PC-3 (cell line): Measurements from ENCODE around the gene CYS1. TPM values are rescaled to one million over a fixed set of nuclear protein-coding genes. Genes with fewer than 3 reads are reported as not detected.

Experiments
- ATAC-seq: fragments of 200-7000 bp; cut with Tn5 transposase; 2 replicates; pipeline ENCODE4 v1.9.1; 2020; ENCODE audit warnings: mild to moderate bottlenecking, moderate library complexity
- Bru-seq: library from RNA; stranded (reverse); fragments of 400-500 nt; gene quantifications from one replicate; lab custom pipeline; 2021; lab: Mats Ljungman, UMichigan
- BruChase-seq, 2 experiments: library from RNA; stranded (reverse); fragments of 400-500 nt; gene quantifications; one replicate each; lab custom pipeline; 2021; lab: Mats Ljungman, UMichigan
- BruUV-seq: library from RNA; stranded (reverse); fragments of 400-500 nt; replicated peaks from 2 replicates; lab custom pipeline; 2021; lab: Mats Ljungman, UMichigan
- CTCF ChIA-PET: fragments of 300-600 bp; sonication (Branson Sonifier 250); formaldehyde crosslinking; loops from one replicate; lab custom pipeline; 2022; ENCODE audit warnings: antibody characterized with exemption; lab: Charles Lee
- POLR2A ChIA-PET: fragments of 300-600 bp; sonication (Branson Sonifier 250); formaldehyde crosslinking; loops from one replicate; lab custom pipeline; 2022; ENCODE audit warnings: antibody characterized with exemption; ENCODE audit not compliant: unreplicated experiment; lab: Charles Lee
- DNase-seq: peaks from one replicate; pipeline ENCODE4 v3.0.0-alpha.2; 2015
- H2AFZ ChIP-seq: fragments of 300-600 bp; sonication (generic); 2 replicates; pipeline ENCODE4 v1.6.0; 2016; ENCODE audit warnings: antibody characterized with exemption, low read length
- H3F3A ChIP-seq: fragments of 300-600 bp; sonication (generic); one replicate; pipeline ENCODE4 v1.6.0; 2017; ENCODE audit warnings: antibody characterized with exemption, low read length, control low read depth, mild to moderate bottlenecking; ENCODE audit not compliant: unreplicated experiment
- H3K27ac ChIP-seq: fragments of 300-600 bp; sonication (generic); 2 replicates; pipeline ENCODE4 v1.5.1; 2016; ENCODE audit warnings: mild to moderate bottlenecking, low read length
- H3K27me3 ChIP-seq: fragments of 300-600 bp; sonication (generic); 2 replicates; pipeline ENCODE4 v1.6.1; 2016; ENCODE audit warnings: low read length, mixed read lengths
- H3K36me3 ChIP-seq: fragments of 300-600 bp; sonication (generic); 2 replicates; pipeline ENCODE4 v1.6.1; 2016; ENCODE audit warnings: low read depth, mixed run types, low read length, mixed read lengths
- H3K4me1 ChIP-seq: fragments of 300-600 bp; sonication (generic); 2 replicates; pipeline ENCODE4 v1.5.1; 2016; ENCODE audit warnings: low read length; ENCODE audit not compliant: insufficient read depth
- H3K4me2 ChIP-seq: fragments of 300-600 bp; sonication (generic); 2 replicates; pipeline ENCODE4 v1.6.0; 2016; ENCODE audit warnings: low read length
- H3K4me3 ChIP-seq: fragments of 300-600 bp; sonication (generic); 2 replicates; pipeline ENCODE4 v1.5.1; 2016; ENCODE audit warnings: mild to moderate bottlenecking, low read length, mixed read lengths
- H3K79me2 ChIP-seq: fragments of 300-600 bp; sonication (generic); 2 replicates; pipeline ENCODE4 v1.6.1; 2017; ENCODE audit warnings: low read length, mixed read lengths
- H3K9ac ChIP-seq: fragments of 300-600 bp; sonication (generic); 2 replicates; pipeline ENCODE4 v1.6.0; 2016; ENCODE audit warnings: mild to moderate bottlenecking, low read length
- H3K9me2 ChIP-seq: fragments of 300-600 bp; sonication (generic); replicated peaks from 2 replicates; pipeline ENCODE4 v1.6.1; 2016; ENCODE audit warnings: mixed run types, low read length, mixed read lengths
- H3K9me3 ChIP-seq: fragments of 300-600 bp; sonication (generic); 2 replicates; pipeline ENCODE4 v1.6.1; 2016; ENCODE audit warnings: low read length, mixed read lengths
- H4K20me1 ChIP-seq: fragments of 300-600 bp; sonication (generic); 2 replicates; pipeline ENCODE4 v1.6.1; 2016; ENCODE audit warnings: low read length, mixed read lengths
- EZH2 ChIP-seq: fragments of 300-600 bp; sonication (generic); IDR thresholded peaks from one replicate; pipeline ENCODE4 v1.6.1; 2017; ENCODE audit warnings: antibody characterized with exemption, mild to moderate bottlenecking, low read length; ENCODE audit not compliant: unreplicated experiment
- EZH2phosphoT487 ChIP-seq: fragments of 300-600 bp; sonication (generic); IDR thresholded peaks from 2 replicates; pipeline ENCODE4 v1.6.1; 2018; ENCODE audit warnings: mild to moderate bottlenecking, antibody characterized with exemption, low read length, borderline replicate concordance
- intact Hi-C: fragments of 100-400 bp; cut with micrococcal nuclease; formaldehyde crosslinking; loops from 2 replicates; pipeline ENCODE4 v1.9.0; 2023
- long read RNA-seq: library from polyadenylated mRNA; unstranded; transcript quantifications from one replicate; pipeline ENCODE4 v2.0.0, GENCODE V29; 2021; ENCODE audit not compliant: unreplicated experiment
- total RNA-seq: library from RNA; depleted of rRNA; stranded (reverse); fragments of >200 nt; gene quantifications from 2 replicates; pipeline ENCODE4 v1.2.3, GENCODE V29; 2014; rRNA removed
- TF ChIP-seq, protein P1 (sequence below): fragments of 300-600 bp; sonication (generic); conservative IDR thresholded peaks from 2 replicates; pipeline ENCODE4 v1.5.1; 2017; ENCODE audit warnings: antibody characterized with exemption, low read depth, mild to moderate bottlenecking, low read length

The CYS1 gene, protein sequence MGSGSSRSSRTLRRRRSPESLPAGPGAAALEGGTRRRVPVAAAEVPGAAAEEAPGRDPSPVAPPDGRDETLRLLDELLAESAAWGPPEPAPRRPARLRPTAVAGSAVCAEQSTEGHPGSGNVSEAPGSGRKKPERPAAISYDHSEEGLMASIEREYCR
- total RNA-seq, result 0.12 and 0.15 TPM in 2 replicates
- percentile 14 among the genes with signal in this experiment for Bru-seq, nascent RNA
- BruChase-seq, experiment 1, labeled RNA remaining after a 6-hour chase, result percentile 6 among the genes with signal in this experiment
- BruChase-seq, experiment 2, labeled RNA remaining after a 2-hour chase, result percentile 8 among the genes with signal in this experiment
- long read RNA-seq, partial matches to known transcripts, result 0 of 1 reads
- long read RNA-seq, other reads (novel, unspliced or antisense), result 1 of 1 reads

DNA sequence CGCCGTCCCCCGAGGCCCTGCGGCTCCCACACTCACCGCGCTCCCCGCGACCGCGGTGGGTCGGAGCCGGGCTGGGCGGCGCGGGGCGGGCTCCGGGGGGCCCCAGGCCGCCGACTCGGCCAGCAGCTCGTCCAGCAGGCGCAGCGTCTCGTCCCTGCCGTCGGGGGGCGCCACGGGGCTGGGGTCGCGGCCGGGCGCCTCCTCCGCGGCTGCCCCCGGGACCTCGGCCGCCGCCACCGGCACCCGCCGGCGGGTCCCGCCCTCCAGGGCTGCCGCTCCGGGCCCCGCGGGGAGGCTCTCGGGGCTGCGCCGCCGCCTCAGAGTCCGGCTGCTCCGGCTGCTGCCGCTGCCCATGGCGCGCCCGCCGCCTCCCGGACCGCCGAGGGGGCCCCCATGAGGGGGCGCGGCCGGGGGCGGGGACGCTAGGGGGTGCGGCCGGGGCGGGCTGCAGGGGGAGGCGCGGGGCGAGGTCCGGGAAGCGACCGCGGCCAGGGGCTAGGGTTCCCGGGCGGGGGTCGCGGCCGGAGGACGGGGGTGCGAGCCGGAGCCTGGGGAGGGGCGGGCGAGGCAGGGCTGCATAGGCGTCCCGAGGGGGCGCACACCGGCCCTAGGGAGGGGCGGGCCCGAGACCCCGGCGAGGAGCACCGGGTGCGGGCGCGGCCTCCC is at the start of gene CYS1:
TSS of gene CYS1 (minus strand) at position 542 of the 666 bp plus-strand sequence. CDS start at position 354, 188 bp downstream.
- intact Hi-C loops, result no loop called here
- peak within 1 kb of the TSS; percentile 53 for H3K4me3 ChIP-seq
- peaks cover 80% of the 10 kb centered on the region for H3K27me3 ChIP-seq
- no peaks in the 10 kb centered on the region for H3F3A ChIP-seq
- DNase-seq, result no peak
- peak within 1 kb of the TSS; percentile 73 for H3K4me2 ChIP-seq
- no peaks in the 10 kb centered on the region for H3K36me3 ChIP-seq
- no peaks in the 10 kb centered on the region for H3K9me3 ChIP-seq
- no peak within 1 kb of the TSS for H3K27ac ChIP-seq
- H3K9ac ChIP-seq, result no peak within 1 kb of the TSS
- no peaks in the 10 kb centered on the region for H3K9me2 ChIP-seq
- no TSS peak for BruUV-seq
- peak within 1 kb of the TSS; percentile 73 for H2AFZ ChIP-seq
- no peaks in the 10 kb centered on the region for H3K4me1 ChIP-seq
- H3K79me2 ChIP-seq, result no peaks in the 10 kb centered on the region
- TF ChIP-seq, protein P1, sequence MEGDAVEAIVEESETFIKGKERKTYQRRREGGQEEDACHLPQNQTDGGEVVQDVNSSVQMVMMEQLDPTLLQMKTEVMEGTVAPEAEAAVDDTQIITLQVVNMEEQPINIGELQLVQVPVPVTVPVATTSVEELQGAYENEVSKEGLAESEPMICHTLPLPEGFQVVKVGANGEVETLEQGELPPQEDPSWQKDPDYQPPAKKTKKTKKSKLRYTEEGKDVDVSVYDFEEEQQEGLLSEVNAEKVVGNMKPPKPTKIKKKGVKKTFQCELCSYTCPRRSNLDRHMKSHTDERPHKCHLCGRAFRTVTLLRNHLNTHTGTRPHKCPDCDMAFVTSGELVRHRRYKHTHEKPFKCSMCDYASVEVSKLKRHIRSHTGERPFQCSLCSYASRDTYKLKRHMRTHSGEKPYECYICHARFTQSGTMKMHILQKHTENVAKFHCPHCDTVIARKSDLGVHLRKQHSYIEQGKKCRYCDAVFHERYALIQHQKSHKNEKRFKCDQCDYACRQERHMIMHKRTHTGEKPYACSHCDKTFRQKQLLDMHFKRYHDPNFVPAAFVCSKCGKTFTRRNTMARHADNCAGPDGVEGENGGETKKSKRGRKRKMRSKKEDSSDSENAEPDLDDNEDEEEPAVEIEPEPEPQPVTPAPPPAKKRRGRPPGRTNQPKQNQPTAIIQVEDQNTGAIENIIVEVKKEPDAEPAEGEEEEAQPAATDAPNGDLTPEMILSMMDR, result no peak
- TF ChIP-seq EZH2phosphoT487 (no peak), EZH2 (no peak)
- POLR2A ChIA-PET, result no interaction called here
- H4K20me1 ChIP-seq, result no peaks in the 10 kb centered on the region
- ATAC-seq, result peak; percentile 9
- CTCF ChIA-PET, result no interaction called here

DNA sequence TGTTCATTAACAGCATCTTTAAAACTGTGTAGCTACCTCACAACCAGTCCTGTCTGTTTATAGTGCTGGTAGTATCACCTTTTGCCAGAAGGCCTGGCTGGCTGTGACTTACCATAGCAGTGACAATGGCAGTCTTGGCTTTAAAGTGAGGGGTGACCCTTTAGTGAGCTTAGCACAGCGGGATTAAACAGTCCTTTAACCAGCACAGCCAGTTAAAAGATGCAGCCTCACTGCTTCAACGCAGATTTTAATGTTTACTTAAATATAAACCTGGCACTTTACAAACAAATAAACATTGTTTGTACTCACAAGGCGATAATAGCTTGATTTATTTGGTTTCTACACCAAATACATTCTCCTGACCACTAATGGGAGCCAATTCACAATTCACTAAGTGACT is 49.3 kb upstream of the CYS1 start:
- intact Hi-C loops, result no loop called here
- TF ChIP-seq EZH2 (no peak), EZH2phosphoT487 (no peak)
- TF ChIP-seq, protein P1, result no peak
- ChIA-PET CTCF (interaction anchor here (1.0 to 1.1 kb wide), 2 partner anchors 279 to 306 kb away, joined by 4 read pairs; no protein-coding TSS in a partner anchor), POLR2A (no interaction called here)
- no peak overlapping the region for H3K9ac ChIP-seq
- H3K27me3 ChIP-seq, result no peaks in the 10 kb centered on the region
- H4K20me1 ChIP-seq, result peaks cover 28% of the 10 kb centered on the region; the same call in 1 of the 2 replicates
- H3K9me3 ChIP-seq, result no peaks in the 10 kb centered on the region
- ATAC-seq (no peak), DNase-seq (no peak)
- no peak overlapping the region for H3K4me2 ChIP-seq
- H3K27ac ChIP-seq, result no peak overlapping the region
- no peak overlapping the region for H3K4me3 ChIP-seq
- no peak overlapping the region for H2AFZ ChIP-seq
- BruUV-seq, result no TSS peak
- peaks cover 54% of the 10 kb centered on the region for H3K79me2 ChIP-seq
- peaks cover 15% of the 10 kb centered on the region for H3K4me1 ChIP-seq
- no peaks in the 10 kb centered on the region for H3K9me2 ChIP-seq
- H3F3A ChIP-seq, result peaks cover 3% of the 10 kb centered on the region
- H3K36me3 ChIP-seq, result peaks cover 80% of the 10 kb centered on the region
